RKO (cell line): ENCODE data around the gene CCR4.
"Not testable (repeated sequence)": the region's sequence is repeated elsewhere in the genome, so short reads cannot be mapped to it uniquely, and the experiment has no call there.

Source experiments
- DNase-seq: peaks from one replicate; pipeline ENCODE4 v3.0.0-alpha.2; 2016; ENCODE audit warnings: low spot score

The CCR4 gene

DNA sequence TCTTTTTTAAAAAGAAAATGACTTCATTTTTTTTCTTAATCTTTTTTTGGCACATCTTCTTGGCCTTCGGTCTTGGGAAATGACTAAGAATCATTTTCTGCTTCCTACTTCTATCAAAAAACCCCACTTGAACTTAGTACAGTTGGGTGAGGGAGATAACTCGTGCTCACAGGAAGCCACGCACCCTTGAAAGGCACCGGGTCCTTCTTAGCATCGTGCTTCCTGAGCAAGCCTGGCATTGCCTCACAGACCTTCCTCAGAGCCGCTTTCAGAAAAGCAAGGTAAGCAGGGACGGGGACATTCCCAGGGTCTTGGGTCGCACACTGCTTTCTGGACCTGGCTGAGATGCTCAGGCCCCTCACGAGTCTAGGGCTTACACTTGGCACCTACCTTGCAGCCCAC, at the start of gene CCR4:
Gene CCR4, plus strand, starts transcription at position 235 of the 402 bp plus-strand sequence. CDS start 1,779 bp downstream, outside the sequence.
- DNase-seq, result no peak

DNA sequence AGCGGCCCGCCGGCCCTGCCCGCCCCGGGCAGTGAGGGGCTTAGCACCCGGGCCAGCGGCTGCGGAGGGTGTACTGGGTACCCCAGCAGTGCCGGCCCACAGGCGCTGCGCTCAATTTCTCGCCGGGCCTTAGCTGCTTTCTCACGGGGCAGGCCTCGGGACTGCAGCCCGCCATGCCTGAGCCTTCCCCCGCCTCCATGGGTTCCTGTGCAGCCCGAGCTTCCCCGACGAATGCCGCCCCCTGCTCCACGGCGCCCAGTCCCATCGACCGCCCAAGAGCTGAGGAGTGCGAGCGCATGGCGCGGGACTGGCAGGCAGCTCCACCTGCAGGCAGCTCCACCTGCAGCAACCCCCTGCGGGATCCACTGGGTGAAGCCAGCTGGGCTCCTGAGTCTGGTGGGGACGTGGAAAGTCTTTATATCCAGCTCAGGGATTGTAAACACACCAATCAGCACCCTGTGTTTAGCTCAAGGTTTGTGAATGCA, 48.5 kb upstream of the CCR4 start:
- DNase-seq, result not testable (repeated sequence)

DNA sequence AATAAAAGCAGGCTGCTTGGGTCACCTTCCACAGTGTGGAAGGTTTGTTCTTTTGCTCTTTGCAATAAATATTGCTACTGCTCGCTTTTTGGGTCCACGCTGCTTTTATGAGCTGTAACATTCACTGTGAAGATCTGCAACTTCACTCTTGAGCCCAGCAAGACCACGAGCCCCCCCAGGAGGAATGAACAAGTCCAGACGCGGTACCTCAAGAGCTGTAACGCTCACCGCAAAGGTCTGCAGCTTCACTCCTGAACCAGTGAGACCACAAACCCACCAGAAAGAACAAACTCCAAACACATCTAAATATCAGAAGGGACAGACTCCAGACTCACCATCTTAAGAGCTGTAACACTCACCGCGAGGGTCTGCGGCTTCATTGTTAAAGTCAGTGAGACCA, 47.5 kb upstream of the CCR4 start:
- DNase-seq, result no peak

DNA sequence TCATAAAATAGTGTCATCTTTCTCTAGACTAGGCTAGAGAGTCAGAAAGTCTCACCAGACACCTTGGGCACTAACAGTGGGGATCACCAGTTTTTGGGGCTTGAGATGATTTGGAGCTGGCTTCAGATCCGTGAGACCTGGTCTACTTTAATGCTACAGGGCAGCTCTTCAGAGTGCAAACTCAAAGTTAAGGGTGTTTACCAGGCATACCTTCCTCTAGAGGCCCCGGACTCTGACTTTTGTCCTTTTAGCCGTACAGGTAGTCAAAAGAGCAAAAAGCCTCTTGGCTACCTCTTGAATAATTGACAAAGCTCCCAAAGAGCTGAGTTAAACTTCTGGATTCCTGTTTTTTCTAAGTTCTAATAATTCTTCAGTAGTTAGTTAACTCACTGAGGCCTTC, 41.4 kb upstream of the CCR4 start:
- DNase-seq, result no peak

DNA sequence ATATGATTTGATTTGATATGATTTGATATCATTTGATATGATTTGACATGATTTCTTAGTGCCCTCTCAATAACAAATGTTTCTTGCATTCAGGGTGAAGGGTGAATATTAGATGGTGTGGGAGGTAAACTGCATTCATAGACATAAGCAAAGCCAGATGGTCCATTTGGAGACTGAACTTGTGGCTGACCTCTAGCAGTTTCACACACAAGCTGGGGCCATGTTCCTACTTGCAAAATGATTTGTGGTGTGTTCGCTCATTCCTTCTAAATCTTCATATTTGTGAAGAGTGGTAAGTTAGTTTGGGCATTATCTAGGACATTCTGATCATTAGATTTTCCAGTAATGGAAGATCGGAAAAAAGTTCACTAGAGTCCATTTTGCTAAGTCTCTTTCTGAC, 40.5 kb upstream of the CCR4 start:
- no peak for DNase-seq

- DNase-seq, result no peak
These were observed 39.4 kb upstream of the CCR4 start for GRCh38 chr3:32912046-32912445.

DNA sequence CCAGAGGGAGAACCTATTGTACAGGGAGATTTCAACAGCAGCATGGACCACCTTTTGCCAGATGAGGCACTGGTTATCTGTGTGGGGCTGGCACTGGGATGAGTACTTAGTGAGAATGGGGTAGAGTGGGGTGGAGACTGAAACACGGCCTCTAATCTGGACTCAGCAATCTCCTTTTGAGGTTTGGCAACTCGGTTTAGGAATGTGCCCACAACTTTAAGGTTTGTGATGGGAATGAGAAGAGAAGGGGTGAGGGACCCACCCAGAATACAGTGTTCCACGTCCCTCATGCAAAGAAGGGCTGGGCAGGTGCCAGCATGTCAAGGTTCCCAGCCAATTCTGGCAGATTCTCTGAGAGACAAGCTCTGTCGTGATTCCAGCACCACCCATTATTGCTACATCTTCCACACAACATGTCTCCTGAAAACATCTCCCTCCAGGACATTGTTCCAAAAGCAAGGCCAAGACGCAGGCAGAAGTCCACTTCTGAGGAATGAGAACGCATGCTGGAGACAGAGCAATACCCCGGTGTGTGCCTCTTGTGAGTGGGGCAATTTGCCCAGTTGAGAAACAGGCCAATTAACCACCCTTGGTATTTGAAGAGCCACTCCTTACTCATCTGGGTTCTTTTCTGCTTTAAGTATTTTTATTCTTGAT, 37.5 kb upstream of the CCR4 start:
- DNase-seq, result no peak

DNA sequence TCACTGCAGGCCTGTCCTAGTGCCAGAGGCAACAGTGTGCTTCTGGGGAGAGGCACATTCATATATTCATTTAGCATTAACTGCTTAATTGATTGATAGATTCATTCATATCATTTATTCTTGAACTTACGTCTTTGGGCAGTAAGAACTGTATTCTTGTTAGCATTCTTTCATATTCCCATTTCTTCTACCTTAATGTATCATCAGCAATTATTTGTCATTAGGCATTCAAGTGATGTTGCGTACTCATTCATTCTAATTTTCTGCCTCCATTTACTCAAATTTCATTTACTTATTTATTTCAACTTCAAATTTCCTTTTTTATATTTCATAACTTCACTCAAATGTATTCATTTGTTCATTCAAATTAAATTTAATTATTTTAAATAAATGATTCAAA, 31.5 kb upstream of the CCR4 start:
- DNase-seq, result no peak

GRCh38 chr3:32922078-32922477, 29.4 kb upstream of the CCR4 start:
- no peak for DNase-seq

GRCh38 chr3:32930161-32930560, 21.3 kb upstream of the CCR4 start:
- no peak for DNase-seq

DNA sequence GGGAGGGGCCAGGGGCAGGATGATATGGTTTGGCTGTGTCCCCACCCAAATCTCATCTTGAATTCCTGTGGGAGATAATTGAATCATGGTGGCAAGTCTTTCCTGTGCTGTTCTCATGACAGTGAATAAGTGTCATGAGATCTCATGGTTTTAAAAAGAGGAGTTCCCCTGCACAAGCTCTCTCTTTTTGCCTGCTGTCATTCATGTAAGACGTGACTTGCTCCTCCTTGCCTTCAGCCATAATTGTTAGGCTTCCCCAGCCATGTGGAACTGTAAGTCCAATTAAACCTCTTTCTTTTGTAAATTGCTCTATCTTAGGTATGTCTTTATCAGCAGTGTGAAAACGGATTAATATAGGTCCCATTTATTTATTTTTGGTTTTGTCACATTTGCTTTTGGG, 20.2 kb upstream of the CCR4 start:
- DNase-seq, result not testable (repeated sequence)

- DNase-seq, result peak; percentile 8
These were observed 17.2 kb upstream of the CCR4 start for GRCh38 chr3:32934150-32934742.

- DNase-seq, result no peak
These were observed 14.1 kb upstream of the CCR4 start for GRCh38 chr3:32937331-32937730.

GRCh38 chr3:32939531-32940284, 11.7 kb upstream of the CCR4 start:
- not testable (repeated sequence) for DNase-seq

GRCh38 chr3:32940726-32941125, 10.7 kb upstream of the CCR4 start:
- no peak for DNase-seq

DNA sequence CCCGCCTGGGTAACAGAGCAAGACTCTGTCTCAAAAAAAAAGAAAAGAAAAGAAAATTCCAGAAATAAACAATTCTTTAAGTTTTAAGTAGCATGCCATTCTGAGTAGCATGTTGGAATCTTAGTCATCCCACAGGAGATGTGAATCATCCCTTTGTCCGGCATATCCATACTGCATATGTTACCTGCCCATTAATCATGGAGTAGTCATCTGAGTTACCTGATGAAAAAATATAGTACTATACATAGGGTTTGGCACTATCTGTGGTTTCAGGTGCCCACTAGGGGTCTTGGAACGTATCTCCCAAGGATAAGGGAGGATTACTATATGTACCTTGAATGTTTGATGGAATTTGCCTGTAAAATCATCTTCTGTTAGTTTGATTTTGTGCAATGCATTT, 6.3 kb upstream of the CCR4 start:
- DNase-seq, result peak; percentile 25

GRCh38 chr3:32945598-32945997, 5.8 kb upstream of the CCR4 start:
- not testable (repeated sequence) for DNase-seq

GRCh38 chr3:32946973-32947788, 4.3 kb upstream of the CCR4 start:
- no peak for DNase-seq

DNA sequence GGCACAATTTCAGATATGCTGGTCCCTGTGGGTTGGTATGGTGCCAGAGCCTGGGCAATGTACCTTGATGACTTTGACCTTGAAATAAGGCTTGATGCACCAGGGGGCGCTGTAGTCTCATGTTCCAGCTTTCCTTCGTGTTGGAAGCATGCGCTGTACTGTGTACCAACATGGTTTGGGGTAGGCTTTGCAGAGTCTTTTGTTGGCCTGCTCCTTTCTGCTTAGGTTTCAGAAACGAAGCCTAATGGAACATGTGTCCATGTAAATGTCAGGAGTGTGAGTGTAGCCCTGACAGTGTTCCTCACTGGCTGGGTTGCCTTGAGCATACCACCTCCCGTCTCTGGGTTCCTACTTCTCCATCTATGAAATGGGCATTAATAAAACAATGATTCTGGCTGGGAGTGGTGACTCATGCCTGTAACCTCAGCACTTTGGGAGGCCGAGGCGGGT, 3.6 kb upstream of the CCR4 start:
- peak; percentile 82 for DNase-seq

GRCh38 chr3:32948625-32949445, 2.6 kb upstream of the CCR4 start:
- no peak for DNase-seq

DNA sequence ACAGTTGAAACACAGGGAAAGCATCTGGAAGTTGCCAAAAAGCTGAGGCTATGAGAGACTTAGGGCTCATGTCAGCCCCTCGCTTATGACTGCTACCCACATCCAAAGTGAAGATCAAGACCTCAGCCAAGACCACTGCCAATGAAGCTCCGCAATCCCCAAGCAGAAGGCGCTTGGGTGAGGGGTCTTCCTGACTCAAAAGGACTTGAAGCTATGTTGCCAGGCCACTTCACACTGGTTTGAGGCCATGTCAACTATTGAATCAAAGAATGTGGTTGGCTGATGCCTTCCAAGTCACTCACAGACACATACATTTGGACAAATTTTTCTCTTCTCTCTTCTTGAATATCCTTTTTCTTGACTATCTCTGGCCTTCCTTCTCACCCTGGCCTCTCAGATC, 928 bp upstream of the CCR4 start:
- no peak for DNase-seq
